CD4-positive, CD25-positive, alpha-beta regulatory T cell (primary cell): ENCODE measurements around the gene SUMF2. TPM values are rescaled to one million over a fixed set of nuclear protein-coding genes. Genes with fewer than 3 reads are reported as not detected.
"Not testable (repeated sequence)": the region's sequence is repeated elsewhere in the genome, so short reads cannot be mapped to it uniquely, and the experiment has no call there.

Experiments
- ATAC-seq, 2 donors: fragments of 150-1000 bp; cut with Tn5 transposase; one replicate each; pipeline ENCODE4 v1.10.0; 2021; ENCODE audit warnings: low read depth in 2 of 2, moderate number of reproducible peaks in 2 of 2, moderate library complexity in 1 of 2
- DNase-seq, 3 donors: peaks; one replicate each; pipeline versions ENCODE4 v3.0.0 to v3.0.0-alpha.2; 2012 to 2022; ENCODE audit warnings: mixed read lengths in 1 of 3
- H3K27ac ChIP-seq: one replicate; pipeline ENCODE4 v1.7.0; 2013; ENCODE audit warnings: mild to moderate bottlenecking, low read length; ENCODE audit not compliant: insufficient read depth, poor library complexity, severe bottlenecking
- H3K27me3 ChIP-seq: one replicate; pipeline ENCODE4 v1.7.0; 2013; ENCODE audit warnings: low read length; ENCODE audit not compliant: control insufficient read depth, insufficient read depth
- H3K36me3 ChIP-seq: one replicate; pipeline ENCODE4 v1.7.0; 2013; ENCODE audit warnings: mild to moderate bottlenecking, low read length, moderate library complexity; ENCODE audit not compliant: control insufficient read depth, insufficient read depth
- H3K4me1 ChIP-seq: 2 replicates; pipeline ENCODE4 v1.7.0; 2013; ENCODE audit warnings: mild to moderate bottlenecking, low read length; ENCODE audit not compliant: insufficient read depth, control insufficient read depth, poor library complexity, severe bottlenecking
- H3K4me3 ChIP-seq: one replicate; pipeline ENCODE4 v1.7.0; 2013; ENCODE audit warnings: low read depth, mild to moderate bottlenecking, low read length, moderate library complexity
- H3K9me3 ChIP-seq, 2 experiments: 1 replicate in 1 of 2; 2 replicates in 1 of 2; pipeline ENCODE4 v1.7.0; 2013; ENCODE audit warnings: low read length in 2 of 2, mild to moderate bottlenecking in 1 of 2, moderate library complexity in 1 of 2; ENCODE audit not compliant: control insufficient read depth in 2 of 2
- H3K27ac Mint-ChIP-seq, 3 donors: one replicate each; pipeline ENCODE4 v1.8.0; 2020 to 2022; ENCODE audit warnings: mild to moderate bottlenecking in 3 of 3, mixed read lengths in 3 of 3, moderate library complexity in 2 of 3
- H3K27me3 Mint-ChIP-seq: one replicate; pipeline ENCODE4 v1.8.0; 2022; ENCODE audit warnings: mild to moderate bottlenecking, mixed read lengths
- H3K36me3 Mint-ChIP-seq: one replicate; pipeline ENCODE4 v1.8.0; 2020; ENCODE audit warnings: mixed read lengths
- H3K4me1 Mint-ChIP-seq, 4 donors: one replicate each; pipeline ENCODE4 v1.8.0; 2020 to 2022; ENCODE audit warnings: mixed read lengths in 4 of 4, mild to moderate bottlenecking in 1 of 4
- H3K4me3 Mint-ChIP-seq, 4 donors: one replicate each; pipeline ENCODE4 v1.8.0; 2020 to 2022; ENCODE audit warnings: mild to moderate bottlenecking in 4 of 4, mixed read lengths in 4 of 4, moderate library complexity in 3 of 4
- H3K9me3 Mint-ChIP-seq, 7 donors: one replicate each; pipeline ENCODE4 v1.8.0; 2020 to 2022; ENCODE audit warnings: mixed read lengths in 7 of 7, mild to moderate bottlenecking in 3 of 7, moderate library complexity in 2 of 7
- polyA plus RNA-seq, 4 donors: library from polyadenylated mRNA; unstranded; fragments of 300-500 nt; fragmentation: Illumina TruSeq; gene quantifications; one replicate each; pipeline ENCODE4 v1.2.3, GENCODE V29; 2021
- total RNA-seq: library from RNA; stranded (reverse); gene quantifications from one replicate; pipeline ENCODE4 v1.2.3, GENCODE V29; 2022

Gene SUMF2
- total and polyA plus RNA-seq, 5 donors from 2014 or later: 114 to 205 (median 182) TPM

DNA sequence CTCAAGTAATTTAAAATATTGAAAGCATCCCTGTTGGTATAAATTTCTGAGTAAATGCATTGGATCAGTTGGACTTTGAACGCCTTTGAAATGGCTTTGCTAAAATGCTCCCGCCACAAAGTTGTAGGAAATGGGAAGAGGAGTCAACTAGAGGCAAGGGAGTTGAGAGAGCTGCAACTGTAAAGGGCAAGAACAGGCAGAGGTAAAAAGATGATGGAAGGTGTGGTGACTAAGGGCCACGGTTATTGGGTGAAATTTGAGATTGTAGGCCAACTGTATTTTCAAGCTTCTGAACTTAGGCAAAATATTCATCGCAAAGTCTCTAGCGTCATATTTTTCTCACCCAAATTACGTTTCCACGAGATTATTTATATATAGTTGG, 595 bp upstream of the SUMF2 start:
- H3K27ac ChIP-seq: peak overlapping the region; percentile 86
- H3K9me3 ChIP-seq: no peaks in the 10 kb centered on the region
- Mint-ChIP-seq H3K27ac (peak overlapping the region; percentile 76 to 93 (median 89)), H3K4me3 (peak overlapping the region; percentile 92 to 99 (median 96)), H3K36me3 (peaks cover 31% of the 10 kb centered on the region), H3K27me3 (peaks cover 6% of the 10 kb centered on the region), H3K4me1 (peaks cover 17 to 39% (median 29%) of the 10 kb centered on the region in 4 donors), H3K9me3 (no peaks in the 10 kb centered on the region)
- ATAC-seq (no peak), DNase-seq (no peak)
- H3K27me3 ChIP-seq: no peaks in the 10 kb centered on the region
- H3K4me3 ChIP-seq: peak overlapping the region; percentile 82
- peaks cover 15% of the 10 kb centered on the region for H3K4me1 ChIP-seq
- peaks cover 28% of the 10 kb centered on the region for H3K36me3 ChIP-seq

DNA sequence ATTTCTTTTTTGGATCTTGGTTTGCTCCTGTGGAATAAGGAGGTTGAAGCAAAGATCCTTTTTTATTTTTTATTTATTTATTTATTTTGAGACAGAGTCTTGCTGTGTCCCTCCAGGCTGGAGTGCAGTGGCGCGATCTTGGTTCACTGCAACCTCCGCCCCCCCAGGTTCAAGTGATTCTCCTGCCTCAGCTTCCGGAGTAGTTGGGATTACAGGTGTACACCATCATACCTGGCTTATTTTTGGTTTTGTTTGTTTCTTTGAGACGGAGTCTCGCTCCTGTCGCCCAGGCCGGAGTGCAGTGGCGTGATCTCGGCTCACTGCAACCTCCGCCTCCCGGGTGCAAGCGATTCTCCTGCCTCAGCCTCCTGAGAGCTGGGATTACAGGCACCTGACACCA, 2.3 kb downstream of the SUMF2 start:
- peaks cover 31% of the 10 kb centered on the region for H3K36me3 Mint-ChIP-seq
- not testable (repeated sequence) for ATAC-seq

DNA sequence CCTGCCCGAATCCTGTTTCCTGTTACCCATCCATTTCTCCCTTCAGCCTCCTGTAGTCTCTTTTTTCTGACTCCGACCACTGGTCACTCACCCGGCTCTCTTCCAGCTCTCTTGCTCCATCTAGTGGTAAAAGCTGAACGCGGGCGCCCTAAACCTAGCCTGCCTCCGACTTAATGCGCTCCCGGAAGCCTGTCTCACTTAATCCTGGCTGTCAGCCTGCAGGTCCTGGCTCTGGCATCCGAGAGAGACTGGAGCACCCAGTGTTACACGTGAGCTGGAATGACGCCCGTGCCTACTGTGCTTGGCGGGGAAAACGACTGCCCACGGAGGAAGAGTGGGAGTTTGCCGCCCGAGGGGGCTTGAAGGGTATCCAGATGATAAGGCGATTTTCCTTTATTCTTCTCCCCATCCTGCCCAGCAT, 10.3 kb downstream of the SUMF2 start:
- DNase-seq: peak; percentile 48 to 62 (median 62)
- Mint-ChIP-seq H3K9me3 (no peaks in the 10 kb centered on the region), H3K36me3 (peaks cover 29% of the 10 kb centered on the region), H3K4me1 (peaks cover 6 to 9% (median 7%) of the 10 kb centered on the region in 4 donors), H3K4me3 (no peak overlapping the region), H3K27ac (peak overlapping the region in 1 of 3 donors; percentile 38), H3K27me3 (no peaks in the 10 kb centered on the region)
- peak; percentile 75 to 77 for ATAC-seq
- Histone ChIP-seq H3K27ac (no peak overlapping the region), H3K36me3 (peaks cover 34% of the 10 kb centered on the region), H3K4me1 (peaks cover 2% of the 10 kb centered on the region), H3K9me3 (no peaks in the 10 kb centered on the region), H3K27me3 (no peaks in the 10 kb centered on the region), H3K4me3 (no peak overlapping the region)

More for the DNA sequence above, 2.3 kb downstream of the SUMF2 start:
- Mint-ChIP-seq H3K4me3 (peak overlapping the region; percentile 44 to 92 (median 57)), H3K27ac (peak overlapping the region in 1 of 3 donors; percentile 26), H3K4me1 (peaks cover 17 to 43% (median 29%) of the 10 kb centered on the region in 4 donors)
- not testable (repeated sequence) for H3K27me3 ChIP-seq, H3K9me3 Mint-ChIP-seq, H3K27me3 Mint-ChIP-seq, DNase-seq, H3K27ac ChIP-seq, H3K9me3 ChIP-seq
- Histone ChIP-seq H3K4me3 (peak overlapping the region; percentile 10), H3K4me1 (peaks cover 15% of the 10 kb centered on the region), H3K36me3 (peaks cover 28% of the 10 kb centered on the region)

DNA sequence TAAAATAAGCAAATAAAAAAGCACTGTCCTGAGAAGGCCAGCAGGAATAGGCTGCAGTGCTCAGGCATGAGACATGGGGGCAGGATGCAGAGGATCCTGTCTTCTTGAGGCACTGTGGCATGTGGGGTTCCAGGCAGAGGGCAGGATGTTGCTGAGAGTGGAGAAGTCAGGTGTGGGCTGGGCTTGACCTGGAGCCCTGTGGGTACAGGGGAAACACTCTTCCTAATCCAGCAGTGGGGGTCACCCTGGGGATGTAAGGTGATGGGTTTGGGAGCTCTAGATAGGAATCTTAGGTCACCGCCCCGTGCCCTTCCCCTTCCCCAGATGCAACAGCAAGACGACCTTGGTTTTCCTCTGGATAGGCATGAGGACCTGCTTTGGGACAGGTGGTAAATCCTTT, 13.6 kb downstream of the SUMF2 start:
- H3K27ac ChIP-seq: no peak overlapping the region
- peaks cover 2% of the 10 kb centered on the region for H3K4me1 ChIP-seq
- H3K4me3 ChIP-seq: no peak overlapping the region
- DNase-seq (no peak), ATAC-seq (no peak)
- Mint-ChIP-seq H3K27ac (no peak overlapping the region), H3K4me1 (peaks cover 4 to 8% (median 5%) of the 10 kb centered on the region in 4 donors), H3K36me3 (peaks cover 24% of the 10 kb centered on the region), H3K4me3 (no peak overlapping the region), H3K27me3 (no peaks in the 10 kb centered on the region), H3K9me3 (no peaks in the 10 kb centered on the region)
- peaks cover 28% of the 10 kb centered on the region for H3K36me3 ChIP-seq
- H3K9me3 ChIP-seq: no peaks in the 10 kb centered on the region
- H3K27me3 ChIP-seq: no peaks in the 10 kb centered on the region

DNA sequence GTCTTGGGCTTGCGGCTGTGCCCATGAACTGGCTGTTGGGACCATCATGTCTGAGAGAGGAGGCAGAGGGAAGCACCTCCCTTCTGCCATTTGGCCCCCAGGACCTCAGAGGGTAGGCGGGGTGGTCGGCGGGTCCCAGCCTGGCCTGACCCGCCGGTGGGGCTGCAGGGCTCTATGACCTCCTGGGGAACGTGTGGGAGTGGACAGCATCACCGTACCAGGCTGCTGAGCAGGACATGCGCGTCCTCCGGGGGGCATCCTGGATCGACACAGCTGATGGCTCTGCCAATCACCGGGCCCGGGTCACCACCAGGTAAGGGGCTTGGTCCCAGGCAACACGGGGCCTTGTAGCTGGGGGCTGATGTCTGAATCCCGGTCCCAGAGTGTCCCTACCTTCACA, 14.1 kb downstream of the SUMF2 start:
- H3K27ac Mint-ChIP-seq: no peak overlapping the region
- no peak for DNase-seq

DNA sequence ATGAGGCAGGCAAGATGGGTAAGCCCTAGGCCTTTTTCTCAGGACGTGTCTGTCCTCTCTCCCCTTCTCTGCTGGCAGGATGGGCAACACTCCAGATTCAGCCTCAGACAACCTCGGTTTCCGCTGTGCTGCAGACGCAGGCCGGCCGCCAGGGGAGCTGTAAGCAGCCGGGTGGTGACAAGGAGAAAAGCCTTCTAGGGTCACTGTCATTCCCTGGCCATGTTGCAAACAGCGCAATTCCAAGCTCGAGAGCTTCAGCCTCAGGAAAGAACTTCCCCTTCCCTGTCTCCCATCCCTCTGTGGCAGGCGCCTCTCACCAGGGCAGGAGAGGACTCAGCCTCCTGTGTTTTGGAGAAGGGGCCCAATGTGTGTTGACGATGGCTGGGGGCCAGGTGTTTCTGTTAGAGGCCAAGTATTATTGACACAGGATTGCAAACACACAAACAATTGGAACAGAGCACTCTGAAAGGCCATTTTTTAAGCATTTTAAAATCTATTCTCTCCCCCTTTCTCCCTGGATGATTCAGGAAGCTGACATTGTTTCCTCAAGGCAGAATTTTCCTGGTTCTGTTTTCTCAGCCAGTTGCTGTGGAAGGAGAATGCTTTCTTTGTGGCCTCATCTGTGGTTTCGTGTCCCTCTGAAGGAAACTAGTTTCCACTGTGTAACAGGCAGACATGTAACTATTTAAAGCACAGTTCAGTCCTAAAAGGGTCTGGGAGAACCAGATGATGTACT, 15.5 kb downstream of the SUMF2 start:
- Mint-ChIP-seq H3K9me3 (no peaks in the 10 kb centered on the region), H3K36me3 (peaks cover 18% of the 10 kb centered on the region), H3K4me3 (no peak overlapping the region), H3K27me3 (no peaks in the 10 kb centered on the region), H3K4me1 (no peaks in the 10 kb centered on the region), H3K27ac (peak overlapping the region in 1 of 3 donors; percentile 46)
- H3K4me1 ChIP-seq: no peaks in the 10 kb centered on the region
- H3K27me3 ChIP-seq: no peaks in the 10 kb centered on the region
- no peak overlapping the region for H3K4me3 ChIP-seq
- no peaks in the 10 kb centered on the region for H3K9me3 ChIP-seq
- ATAC-seq: no peak
- no peak overlapping the region for H3K27ac ChIP-seq
- peaks cover 28% of the 10 kb centered on the region for H3K36me3 ChIP-seq
- DNase-seq: no peak

More for the DNA sequence above, 14.1 kb downstream of the SUMF2 start:
- peaks cover 4 to 6% (median 5%) of the 10 kb centered on the region in 4 donors for H3K4me1 Mint-ChIP-seq
- H3K9me3 Mint-ChIP-seq: no peaks in the 10 kb centered on the region
- Histone ChIP-seq H3K4me1 (peaks cover 2% of the 10 kb centered on the region), H3K27ac (no peak overlapping the region), H3K4me3 (no peak overlapping the region), H3K36me3 (peaks cover 28% of the 10 kb centered on the region), H3K27me3 (no peaks in the 10 kb centered on the region), H3K9me3 (no peaks in the 10 kb centered on the region)
- ATAC-seq: no peak
- no peaks in the 10 kb centered on the region for H3K27me3 Mint-ChIP-seq
- peaks cover 21% of the 10 kb centered on the region for H3K36me3 Mint-ChIP-seq
- H3K4me3 Mint-ChIP-seq: no peak overlapping the region

DNA sequence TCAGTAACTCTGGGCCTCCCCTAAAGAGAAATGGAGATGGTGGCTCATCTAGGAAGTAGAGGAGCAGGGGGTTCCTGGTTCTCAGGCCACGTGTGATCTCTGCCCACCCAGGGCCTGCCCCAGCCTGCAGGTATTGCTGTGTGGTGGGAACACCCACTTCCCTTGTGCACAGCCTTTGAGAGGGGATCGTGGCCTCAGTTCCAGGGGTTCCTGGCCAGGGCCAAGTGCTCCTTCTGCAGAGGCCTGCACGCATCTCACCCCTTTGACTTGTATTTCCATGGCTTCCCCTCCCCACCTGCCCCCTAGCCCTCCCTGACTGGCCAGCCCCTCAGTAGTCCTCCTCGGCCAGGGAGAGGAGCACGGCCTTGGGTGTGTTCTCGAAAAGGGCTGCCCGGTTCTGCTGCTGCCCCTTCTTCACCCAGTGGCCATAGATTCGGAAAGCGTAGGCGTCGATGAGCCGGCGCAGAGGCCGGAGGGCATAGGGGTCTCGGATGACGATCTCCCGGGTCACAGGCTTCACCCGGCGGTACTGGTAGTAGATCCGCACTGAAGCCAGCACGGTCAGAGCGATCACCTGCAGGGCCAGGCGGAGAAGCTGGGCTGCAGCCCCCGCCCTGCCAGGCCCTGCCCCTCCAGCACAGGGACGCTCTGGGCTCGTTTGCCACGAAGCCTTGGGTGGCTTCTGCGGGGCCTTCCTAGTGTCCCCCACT, 16.8 kb downstream of the SUMF2 start:
- peaks cover 19% of the 10 kb centered on the region for H3K36me3 Mint-ChIP-seq
- H3K4me3 Mint-ChIP-seq, ATAC-seq, H3K4me1 Mint-ChIP-seq, H3K27me3 Mint-ChIP-seq, H3K27ac Mint-ChIP-seq, H3K9me3 ChIP-seq, H3K27me3 ChIP-seq, DNase-seq, H3K9me3 Mint-ChIP-seq, H3K27ac ChIP-seq, H3K4me1 ChIP-seq, H3K4me3 ChIP-seq: not testable (repeated sequence)
- peaks cover 28% of the 10 kb centered on the region for H3K36me3 ChIP-seq
